Activated CD8-positive, alpha-beta T cell treated with anti-CD3 and anti-CD28 coated beads, Interleukin-2, amount 10 ng/mL, durations not matched to agents 7 days and 5 days (primary cell): ENCODE data around the gene DCUN1D2. TPM values are rescaled to one million over a fixed set of nuclear protein-coding genes. Genes with fewer than 3 reads are reported as not detected.
"Not testable (repeated sequence)": the region's sequence is repeated elsewhere in the genome, so short reads cannot be mapped to it uniquely, and the experiment has no call there.

Source experiments
- ATAC-seq: fragments of 150-1000 bp; cut with Tn5 transposase; one replicate; pipeline ENCODE4 v1.10.0; 2021; ENCODE audit warnings: moderate library complexity
- CTCF ChIA-PET: fragments of 350-600 bp; sonication (Branson Sonifier 250); formaldehyde crosslinking; loops from one replicate; lab custom pipeline; 2021; ENCODE audit warnings: antibody characterized with exemption; lab: Charles Lee
- POLR2A ChIA-PET: fragments of 350-600 bp; sonication (Branson Sonifier 250); formaldehyde crosslinking; loops from one replicate; lab custom pipeline; 2021; ENCODE audit warnings: antibody characterized with exemption; lab: Charles Lee
- DNase-seq: peaks from one replicate; pipeline ENCODE4 v3.0.0-alpha.2; 2020
- H3K27ac Mint-ChIP-seq: one replicate; pipeline ENCODE4 v1.8.0; 2021; ENCODE audit warnings: mild to moderate bottlenecking, mixed read lengths
- H3K27me3 Mint-ChIP-seq: one replicate; pipeline ENCODE4 v1.8.0; 2021; ENCODE audit warnings: low read depth, mixed read lengths
- H3K36me3 Mint-ChIP-seq: one replicate; pipeline ENCODE4 v1.8.0; 2021; ENCODE audit warnings: low read depth, mixed read lengths
- H3K4me1 Mint-ChIP-seq: one replicate; pipeline ENCODE4 v1.8.0; 2021; ENCODE audit warnings: low read depth, mixed read lengths
- H3K4me3 Mint-ChIP-seq: one replicate; pipeline ENCODE4 v1.8.0; 2021; ENCODE audit warnings: mild to moderate bottlenecking, mixed read lengths
- H3K9me3 Mint-ChIP-seq: one replicate; pipeline ENCODE4 v1.8.0; 2022; ENCODE audit warnings: mixed read lengths; ENCODE audit not compliant: insufficient read depth
- total RNA-seq, 2 experiments: library from RNA; stranded (reverse); gene quantifications; one replicate each; pipeline ENCODE4 v1.2.3, GENCODE V29; 2021

Gene DCUN1D2
- total RNA-seq, 2 experiments from 2014 or later: 20.1 to 20.8 TPM

DNA sequence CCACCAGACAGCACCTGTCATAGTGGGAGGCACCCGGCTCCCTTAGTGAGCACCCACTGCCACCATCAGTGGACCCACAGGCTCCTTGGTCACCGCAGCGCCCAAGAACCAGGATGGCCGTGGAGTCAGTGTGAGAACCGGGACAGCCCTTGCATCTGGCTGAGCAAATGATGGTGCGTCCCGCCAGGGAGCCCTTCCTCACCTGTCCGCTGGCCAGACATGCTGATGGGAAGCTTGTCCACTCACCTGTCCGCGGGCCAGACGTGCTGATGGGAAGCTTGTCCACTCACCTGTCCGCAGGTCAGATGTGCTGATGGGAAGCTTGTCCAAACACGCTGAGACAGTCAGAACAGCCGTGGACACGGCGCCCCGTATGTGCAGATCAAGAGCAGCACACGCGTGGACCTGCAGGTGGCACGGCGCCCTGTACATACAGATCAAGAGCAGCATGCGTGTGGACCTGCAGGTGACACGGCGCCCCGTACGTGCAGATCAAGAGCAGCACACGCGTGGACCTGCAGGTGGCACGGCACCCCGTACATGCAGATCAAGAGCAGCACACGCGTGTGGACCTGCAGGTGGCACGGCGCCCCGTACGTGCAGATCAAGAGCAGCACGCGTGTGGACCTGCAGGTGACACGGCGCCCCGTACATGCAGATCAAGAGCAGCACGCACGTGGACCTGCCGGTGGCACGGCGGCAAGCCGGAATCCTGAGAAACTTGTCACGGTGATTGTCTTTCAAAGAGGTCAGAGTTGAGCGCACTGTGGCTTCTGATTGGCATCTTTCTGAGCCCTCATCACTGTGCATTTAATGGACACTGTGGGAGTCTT lies 40.7 kb upstream of the DCUN1D2 start:
- CTCF ChIA-PET: no interaction called here
- no peak for ATAC-seq
- DNase-seq: no peak
- H3K4me3 Mint-ChIP-seq: no peak overlapping the region
- peaks cover 5% of the 10 kb centered on the region for H3K36me3 Mint-ChIP-seq
- H3K4me1 Mint-ChIP-seq: no peaks in the 10 kb centered on the region
- H3K27me3 Mint-ChIP-seq: no peaks in the 10 kb centered on the region
- H3K27ac Mint-ChIP-seq: no peak overlapping the region
- H3K9me3 Mint-ChIP-seq: no peaks in the 10 kb centered on the region
- POLR2A ChIA-PET: no interaction called here

DNA sequence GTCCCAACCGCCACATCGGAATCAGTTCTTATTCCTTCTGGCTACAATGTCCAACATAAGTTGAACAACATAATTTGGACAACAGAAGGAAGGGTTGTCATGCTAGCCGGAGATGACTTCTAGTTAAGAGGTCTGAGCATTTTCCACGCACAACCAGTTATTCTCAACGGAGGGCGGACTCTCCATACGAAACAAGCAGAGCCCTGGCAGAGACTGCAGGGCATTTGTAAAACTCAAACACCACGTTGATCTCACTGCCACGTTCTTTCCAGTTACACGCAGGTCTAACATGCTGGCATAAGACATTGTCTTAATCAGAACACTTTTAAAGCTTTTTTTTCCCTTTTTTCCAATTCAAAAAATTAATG lies 38.3 kb upstream of the DCUN1D2 start:
- no peaks in the 10 kb centered on the region for H3K27me3 Mint-ChIP-seq
- POLR2A ChIA-PET: no interaction called here

DNA sequence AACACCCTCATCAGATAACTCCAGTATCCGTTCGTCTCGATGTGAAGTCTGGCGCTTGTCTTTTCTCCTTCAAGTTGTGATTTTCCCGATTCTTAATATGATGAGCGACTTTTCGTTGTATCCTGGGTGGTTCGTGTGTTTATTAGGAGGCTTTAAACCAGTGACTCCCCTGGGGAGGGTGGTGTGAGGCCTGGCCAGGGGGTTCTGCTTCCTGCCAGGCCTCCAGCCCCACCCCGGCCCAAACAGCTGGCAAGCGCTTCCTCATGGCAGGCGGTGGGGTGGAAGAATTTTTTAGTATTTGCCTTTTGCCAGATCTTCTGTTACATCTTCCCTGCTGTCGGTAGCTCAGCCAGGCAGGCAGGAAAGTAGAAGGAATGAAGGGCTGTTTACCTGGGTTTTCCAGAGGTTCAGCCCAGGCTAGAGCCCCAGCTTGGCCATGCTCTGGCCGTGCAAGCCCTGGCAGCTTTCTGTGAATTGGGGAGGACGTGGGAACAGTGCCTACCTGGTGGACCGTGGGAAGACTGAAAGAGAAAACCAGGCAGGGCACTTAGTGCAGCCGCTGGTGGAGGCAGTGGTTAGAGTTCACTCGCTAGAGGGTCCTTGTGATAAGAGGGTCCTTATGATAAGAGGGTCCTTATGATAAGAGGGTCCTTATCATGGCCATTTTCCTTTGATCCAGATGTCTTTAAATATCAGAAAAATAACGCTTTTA lies 37.7 kb upstream of the DCUN1D2 start:
- peaks cover 3% of the 10 kb centered on the region for H3K36me3 Mint-ChIP-seq
- H3K27me3 Mint-ChIP-seq: no peaks in the 10 kb centered on the region
- DNase-seq (no peak), ATAC-seq (no peak)
- ChIA-PET CTCF (no interaction called here), POLR2A (no interaction called here)
- H3K4me1 Mint-ChIP-seq: no peaks in the 10 kb centered on the region
- no peak overlapping the region for H3K27ac Mint-ChIP-seq
- H3K9me3 Mint-ChIP-seq: no peaks in the 10 kb centered on the region
- no peak overlapping the region for H3K4me3 Mint-ChIP-seq

More for the DNA sequence above, 38.3 kb upstream of the DCUN1D2 start:
- H3K4me3 Mint-ChIP-seq: no peak overlapping the region
- no peak overlapping the region for H3K27ac Mint-ChIP-seq
- DNase-seq: no peak
- no peak for ATAC-seq
- CTCF ChIA-PET: no interaction called here
- H3K9me3 Mint-ChIP-seq: no peaks in the 10 kb centered on the region
- H3K4me1 Mint-ChIP-seq: no peaks in the 10 kb centered on the region
- peaks cover 3% of the 10 kb centered on the region for H3K36me3 Mint-ChIP-seq

DNA sequence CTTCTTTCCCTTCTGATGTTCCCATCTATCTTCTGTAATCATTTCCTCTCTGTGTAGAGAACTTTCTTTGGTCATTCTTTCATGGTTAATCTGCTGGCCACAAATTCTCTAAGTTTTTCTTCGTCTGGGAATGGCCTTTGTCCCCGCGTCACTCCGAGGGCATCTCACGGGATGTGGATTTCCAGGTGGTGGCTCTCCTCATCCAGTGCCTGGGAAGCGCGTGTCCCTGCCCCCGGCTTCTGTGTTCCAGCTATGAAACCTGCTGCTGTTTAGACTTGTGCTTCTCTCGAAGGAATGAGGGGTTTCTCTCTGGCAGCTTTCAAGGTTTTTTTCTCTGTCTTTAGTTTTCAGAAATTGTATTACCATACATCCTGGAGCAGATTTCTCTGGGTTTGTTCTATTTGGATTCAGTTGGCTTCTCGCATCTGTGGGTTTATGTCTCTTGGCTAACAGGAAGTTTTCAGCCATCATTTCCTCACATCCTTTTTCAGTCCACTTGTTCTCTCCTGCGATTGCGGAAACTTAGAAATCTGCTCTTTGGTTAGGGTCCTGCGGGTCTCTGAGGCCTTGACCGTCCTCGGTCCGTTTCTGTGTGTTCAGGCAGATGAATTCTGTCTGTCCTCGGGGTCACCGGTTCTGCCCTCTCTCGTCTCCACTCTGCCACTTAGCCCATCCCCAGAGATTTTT lies 36.9 kb upstream of the DCUN1D2 start:
- Mint-ChIP-seq H3K36me3 (peaks cover 7% of the 10 kb centered on the region), H3K27ac (no peak overlapping the region), H3K4me1 (no peaks in the 10 kb centered on the region), H3K9me3 (no peaks in the 10 kb centered on the region), H3K4me3 (no peak overlapping the region), H3K27me3 (no peaks in the 10 kb centered on the region)
- CTCF ChIA-PET: no interaction called here
- POLR2A ChIA-PET: no interaction called here
- ATAC-seq (no peak), DNase-seq (no peak)

DNA sequence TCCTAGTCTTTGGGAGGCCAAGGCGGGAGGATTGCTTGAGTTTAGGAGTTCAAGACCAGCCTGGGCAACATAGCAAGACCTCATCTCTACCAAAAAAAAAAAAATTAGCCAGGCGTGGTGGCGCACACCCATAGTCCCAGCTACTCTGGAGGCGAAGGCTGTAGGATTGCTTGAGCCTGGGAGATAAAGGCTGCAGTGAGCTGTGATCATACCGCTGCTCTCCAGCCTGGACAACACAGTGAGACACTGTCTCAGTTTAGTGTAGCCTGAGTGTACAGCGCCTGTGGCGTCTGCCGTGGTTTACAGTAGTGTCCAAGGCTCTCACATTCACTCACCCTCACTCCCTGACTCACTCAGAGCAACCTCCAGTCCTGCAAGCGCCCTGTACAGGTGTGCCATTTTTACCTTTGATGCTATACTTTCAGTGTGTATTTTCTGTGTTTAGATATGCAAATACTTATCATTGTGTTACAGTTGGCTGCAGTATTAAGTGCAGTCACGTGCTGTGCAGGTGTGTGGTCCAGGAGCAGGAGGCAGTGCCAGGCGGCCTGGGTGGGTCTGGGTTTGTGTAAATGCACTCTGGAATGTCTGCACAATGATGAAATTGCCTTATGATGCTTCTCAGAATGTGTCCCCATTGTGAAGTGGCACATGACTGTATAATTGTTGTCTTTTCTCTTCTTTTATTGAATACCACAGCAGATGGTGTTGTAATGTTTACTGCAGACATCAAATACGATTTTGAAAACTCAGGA lies 36.1 kb upstream of the DCUN1D2 start:
- Mint-ChIP-seq H3K27ac (no peak overlapping the region), H3K4me3 (no peak overlapping the region), H3K36me3 (peaks cover 7% of the 10 kb centered on the region), H3K4me1 (no peaks in the 10 kb centered on the region), H3K27me3 (no peaks in the 10 kb centered on the region), H3K9me3 (no peaks in the 10 kb centered on the region)
- ChIA-PET POLR2A (no interaction called here), CTCF (no interaction called here)
- DNase-seq: no peak
- no peak for ATAC-seq

DNA sequence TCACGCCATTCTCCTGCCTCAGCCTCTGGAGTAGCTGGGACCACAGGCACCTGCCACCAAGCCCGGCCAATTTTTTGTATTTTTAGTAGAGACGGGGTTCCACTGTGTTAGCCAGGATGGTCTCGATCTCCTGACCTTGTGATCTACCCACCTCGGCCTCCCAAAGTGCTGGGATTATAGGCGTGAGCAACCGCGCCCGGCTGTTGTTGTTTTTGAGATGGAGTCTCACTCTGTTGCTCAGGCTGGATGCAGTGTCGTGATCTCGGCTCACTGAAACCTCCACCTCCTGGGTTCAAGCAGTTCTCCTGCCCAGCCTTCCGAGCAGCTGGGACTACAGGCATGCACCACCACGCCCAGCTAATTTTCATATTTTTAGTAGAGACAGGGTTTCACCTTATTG lies 31.9 kb upstream of the DCUN1D2 start:
- CTCF ChIA-PET, POLR2A ChIA-PET, ATAC-seq, H3K36me3 Mint-ChIP-seq, H3K27me3 Mint-ChIP-seq, H3K9me3 Mint-ChIP-seq, H3K4me1 Mint-ChIP-seq, DNase-seq, H3K27ac Mint-ChIP-seq, H3K4me3 Mint-ChIP-seq: not testable (repeated sequence)

DNA sequence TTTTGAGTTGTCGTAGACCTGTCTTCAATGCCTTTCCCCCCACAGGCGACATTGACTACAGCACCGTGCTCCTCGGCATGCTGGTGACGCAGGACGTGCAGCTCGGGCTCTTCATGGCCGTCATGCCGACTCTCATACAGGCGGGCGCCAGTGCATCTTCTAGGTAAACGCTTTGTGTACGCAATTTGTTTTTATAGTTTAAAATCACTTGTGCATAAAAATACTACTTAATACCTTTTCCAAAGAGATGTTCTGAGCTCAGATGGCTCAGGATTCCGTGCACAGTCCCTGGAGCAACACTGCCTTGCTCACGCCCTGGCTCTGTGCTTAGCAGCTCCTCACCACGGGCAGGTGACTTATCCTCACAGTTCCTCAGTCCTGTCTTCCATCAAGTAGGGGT lies 30.1 kb upstream of the DCUN1D2 start:
- POLR2A ChIA-PET: no interaction called here
- ATAC-seq (no peak), DNase-seq (no peak)
- Mint-ChIP-seq H3K9me3 (no peaks in the 10 kb centered on the region), H3K4me1 (peaks cover 9% of the 10 kb centered on the region), H3K27me3 (no peaks in the 10 kb centered on the region), H3K4me3 (no peak overlapping the region), H3K36me3 (peaks cover 11% of the 10 kb centered on the region), H3K27ac (no peak overlapping the region)
- CTCF ChIA-PET: no interaction called here

DNA sequence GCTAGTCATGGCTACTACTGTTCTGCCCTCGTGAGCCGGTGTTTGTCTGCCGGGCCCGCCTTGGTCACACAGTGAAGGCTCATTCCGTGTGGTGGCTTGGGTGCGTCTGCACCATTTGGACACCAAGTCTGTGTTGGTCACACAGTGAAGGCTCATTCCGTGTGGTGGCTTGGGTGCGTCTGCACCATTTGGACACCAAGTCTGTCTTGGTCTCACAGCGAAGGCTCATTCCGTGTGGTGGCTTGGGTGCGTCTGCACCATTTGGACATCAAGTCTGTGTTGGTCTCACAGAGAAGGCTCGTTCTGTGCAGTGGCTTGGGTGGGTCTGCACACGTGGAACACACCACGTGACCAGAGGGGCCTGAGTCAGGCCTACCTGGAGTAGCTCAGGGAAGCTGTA lies 29.0 kb upstream of the DCUN1D2 start:
- no peak for DNase-seq
- no peaks in the 10 kb centered on the region for H3K27me3 Mint-ChIP-seq
- no peaks in the 10 kb centered on the region for H3K9me3 Mint-ChIP-seq
- no peak overlapping the region for H3K4me3 Mint-ChIP-seq
- H3K27ac Mint-ChIP-seq: no peak overlapping the region
- POLR2A ChIA-PET: interaction anchor here (0.7 kb wide), 1 partner anchor 328 kb away, joined by 3 read pairs; no protein-coding TSS in a partner anchor
- peaks cover 13% of the 10 kb centered on the region for H3K36me3 Mint-ChIP-seq
- peaks cover 9% of the 10 kb centered on the region for H3K4me1 Mint-ChIP-seq
- CTCF ChIA-PET: no interaction called here
- no peak for ATAC-seq

DNA sequence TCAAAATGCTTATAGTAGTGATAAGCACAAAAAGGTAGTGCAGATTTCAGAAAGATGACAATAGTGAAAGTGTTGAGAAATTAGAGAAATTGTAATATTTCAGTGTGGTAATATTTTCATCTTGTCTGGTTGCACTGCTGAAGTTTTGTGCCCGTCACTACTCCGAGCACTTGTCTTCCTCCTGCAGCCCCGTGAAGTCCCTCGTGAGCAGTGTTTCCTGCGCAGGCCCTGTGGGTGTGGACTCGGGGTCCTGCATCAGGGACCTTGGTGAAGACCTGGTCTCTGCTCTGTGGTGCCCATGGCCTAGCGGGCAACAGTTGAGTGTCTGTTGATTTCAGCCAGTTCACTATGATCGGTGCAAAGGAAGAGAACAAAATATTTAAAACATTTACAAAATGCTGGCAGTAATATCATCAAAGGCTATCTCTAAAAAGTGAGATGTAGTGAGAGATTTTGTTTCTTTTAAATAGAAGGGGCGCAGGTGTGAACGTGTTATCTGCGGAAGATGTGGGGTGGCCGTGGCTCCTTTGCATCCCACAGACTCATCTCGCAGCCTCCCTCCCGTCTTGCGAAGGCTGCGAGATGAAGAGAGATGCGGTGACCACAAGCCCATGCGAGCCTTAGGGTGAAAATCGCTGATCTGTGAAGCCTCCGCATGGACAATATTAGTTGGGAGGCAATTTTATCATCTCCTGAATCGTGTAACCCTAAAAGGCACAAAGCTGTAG lies 27.7 kb upstream of the DCUN1D2 start:
- peaks cover 15% of the 10 kb centered on the region for H3K36me3 Mint-ChIP-seq
- no peaks in the 10 kb centered on the region for H3K9me3 Mint-ChIP-seq
- no peak overlapping the region for H3K27ac Mint-ChIP-seq
- CTCF ChIA-PET: no interaction called here
- peaks cover 9% of the 10 kb centered on the region for H3K4me1 Mint-ChIP-seq
- no peaks in the 10 kb centered on the region for H3K27me3 Mint-ChIP-seq
- ATAC-seq: no peak
- H3K4me3 Mint-ChIP-seq: no peak overlapping the region
- POLR2A ChIA-PET: no interaction called here
- no peak for DNase-seq

DNA sequence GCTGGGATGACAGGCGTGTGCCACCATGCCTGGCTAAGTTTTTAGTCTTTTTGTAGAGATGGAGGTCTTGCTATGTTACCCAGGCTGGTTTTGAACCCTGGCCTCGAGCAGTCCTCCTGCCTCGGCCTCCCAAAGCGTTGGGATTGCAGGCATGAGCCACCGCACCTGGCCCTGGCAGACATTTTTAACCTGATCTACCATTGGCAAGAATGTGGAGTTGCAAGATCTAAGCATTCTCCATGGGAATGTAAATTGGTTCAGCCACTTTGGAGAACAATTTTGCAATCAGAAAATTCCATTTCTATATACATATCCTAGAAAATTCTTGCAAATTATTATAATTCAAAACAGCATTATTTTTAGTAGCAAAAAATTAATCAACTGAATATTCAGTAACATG lies 24.3 kb upstream of the DCUN1D2 start:
- Mint-ChIP-seq H3K27ac (no peak overlapping the region), H3K27me3 (no peaks in the 10 kb centered on the region), H3K4me1 (peaks cover 9% of the 10 kb centered on the region), H3K9me3 (no peaks in the 10 kb centered on the region), H3K4me3 (no peak overlapping the region), H3K36me3 (peaks cover 13% of the 10 kb centered on the region)
- CTCF ChIA-PET: no interaction called here
- DNase-seq: no peak
- POLR2A ChIA-PET: no interaction called here
- no peak for ATAC-seq

DNA sequence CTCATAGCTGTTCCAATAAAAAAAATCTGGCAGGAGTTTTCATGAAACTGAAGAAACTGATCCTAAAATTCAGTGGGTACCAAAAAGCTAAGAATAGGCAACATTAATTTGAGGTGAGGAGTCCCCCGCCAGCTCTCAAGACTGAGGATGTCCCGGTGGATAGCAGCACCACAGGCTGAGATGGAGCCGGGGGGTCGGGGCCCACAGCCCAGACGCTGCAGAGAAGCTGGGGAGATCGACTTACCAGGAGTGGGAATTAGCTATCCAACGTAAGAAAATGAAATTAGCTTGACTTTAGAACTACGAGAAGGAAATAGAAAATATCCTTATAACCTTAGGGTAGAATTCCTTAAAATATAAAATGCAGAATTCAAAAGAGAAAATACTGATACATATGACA lies 23.2 kb upstream of the DCUN1D2 start:
- no peak for ATAC-seq
- H3K9me3 Mint-ChIP-seq: no peaks in the 10 kb centered on the region
- no peaks in the 10 kb centered on the region for H3K27me3 Mint-ChIP-seq
- DNase-seq: no peak
- no peak overlapping the region for H3K4me3 Mint-ChIP-seq
- ChIA-PET CTCF (interaction anchor here (0.9 kb wide), 1 partner anchor 119 kb away, joined by 3 read pairs; no protein-coding TSS in a partner anchor), POLR2A (interaction anchor here (0.6 kb wide), 1 partner anchor 47 kb away, joined by 3 read pairs; no protein-coding TSS in a partner anchor)
- no peak overlapping the region for H3K27ac Mint-ChIP-seq
- peaks cover 9% of the 10 kb centered on the region for H3K4me1 Mint-ChIP-seq
- H3K36me3 Mint-ChIP-seq: peaks cover 13% of the 10 kb centered on the region
